Psoas muscle (tissue), 8 donors: Measurements from ENCODE around the gene PHGDH. TPM values are rescaled to one million over a fixed set of nuclear protein-coding genes. Genes with fewer than 3 reads are reported as not detected.

Source experiments
- ATAC-seq, 4 donors: fragments of 200-7000 bp; cut with Tn5 transposase; one replicate each; pipeline ENCODE4 v1.9.1; 2020; ENCODE audit warnings: moderate library complexity in 3 of 4, mild to moderate bottlenecking in 2 of 4
- DNase-seq, 2 donors: peaks; one replicate each; pipeline ENCODE4 v3.0.0-alpha.2; 2020
- H3K27ac ChIP-seq: fragments of 200-600 bp; one replicate; pipeline ENCODE4 v1.8.0; 2022
- H3K27me3 ChIP-seq, 3 donors: fragments of 200-600 bp in 1 of 3; one replicate each; pipeline versions ENCODE4 v1.6.1 to v1.8.0; 2013 to 2022; ENCODE audit warnings: low read length in 2 of 3, mild to moderate bottlenecking in 2 of 3, moderate library complexity in 1 of 3; ENCODE audit not compliant: insufficient read depth in 3 of 3
- H3K36me3 ChIP-seq, 2 donors: fragments of 200-600 bp in 1 of 2; one replicate each; pipeline versions ENCODE4 v1.6.1 to v1.8.0; 2013 to 2022; ENCODE audit warnings: low read depth in 1 of 2, mild to moderate bottlenecking in 1 of 2, moderate library complexity in 1 of 2; ENCODE audit not compliant: insufficient read depth in 1 of 2
- H3K4me1 ChIP-seq: fragments of 200-600 bp; one replicate; pipeline ENCODE4 v1.8.0; 2022
- H3K4me3 ChIP-seq: fragments of 200-600 bp; one replicate; pipeline ENCODE4 v1.8.0; 2022; ENCODE audit warnings: mild to moderate bottlenecking
- H3K9me3 ChIP-seq: fragments of 200-600 bp; one replicate; pipeline ENCODE4 v1.8.0; 2022
- CTCF ChIP-seq: fragments of 200-600 bp; IDR thresholded peaks from one replicate; pipeline ENCODE4 v1.8.0; 2022; ENCODE audit warnings: antibody characterized with exemption
- WGBS, 3 donors: extraction: QIAGEN DNeasy Blood & Tissue Kit; methylation state at CpG; one replicate each; pipeline versions ENCODE4 v1.1.6 to v1.1.7; 2013; 5-methylcytosine and 5-hydroxymethylcytosine counted together
- intact Hi-C, 2 donors: fragments of 100-400 bp; cut with DNase I; formaldehyde crosslinking; loops; one replicate each; pipeline versions ENCODE4 v1.11.0 to v1.14.2; 2022
- polyA plus RNA-seq, 3 donors: library from polyadenylated mRNA; stranded (reverse); fragments of 200-250 nt; gene quantifications; one replicate each; pipeline ENCODE4 v1.2.3, GENCODE V29; 2013
- total RNA-seq, 4 donors: library from RNA; stranded (reverse); fragmentation: NEBNext Ultra II Directional in 2 of 4; extraction: Animal tissue kit (Norgen Biotek cat#: 25700) in 2 of 4; gene quantifications; one replicate each; pipeline versions ENCODE4 v1.2.1 to v1.2.4, GENCODE V29; 2021 to 2023
- donor health status: healthy with polysubstance abuse.
- donor health status: DM: no; HTN: no; CAD: no; lungs with moderate emphysema.
- donor health status: Bipolar disorder and iron deficiency.
- donor health status: healthy.
- donor health status: DM: yes; HTN: yes; CAD: no.
- donor health status: DM: no; HTN: no; CAD: no.
- donor health status: DM: no; HTN: no; CAD: no.
- donor health status: DM: yes; HTN: yes; CAD: no.

The PHGDH gene
- total and polyA plus RNA-seq, 7 donors, result 1.3 to 5.1 (median 2.7) TPM

- H3K27me3 ChIP-seq, result no peaks in the 10 kb centered on the region
- ATAC-seq (no peak), DNase-seq (no peak)
Observed at GRCh38 chr1:119790451-119791198, 78.9 kb downstream of the PHGDH start.

GRCh38 chr1:119791377-119791776, 79.6 kb downstream of the PHGDH start:
- no peak overlapping the region for H3K27ac ChIP-seq
- no peaks in the 10 kb centered on the region for H3K27me3 ChIP-seq
- TF ChIP-seq CTCF, result no peak
- H3K36me3 ChIP-seq, result no peaks in the 10 kb centered on the region
- no peaks in the 10 kb centered on the region for H3K4me1 ChIP-seq
- intact Hi-C loops, result no loop called here
- 95 to 97% (median 97%) methylated on average over 4 of the region's 4 CpGs for WGBS, 3 donors
- H3K9me3 ChIP-seq, result no peaks in the 10 kb centered on the region
- no peak overlapping the region for H3K4me3 ChIP-seq
- ATAC-seq (no peak), DNase-seq (no peak)

More at GRCh38 chr1:119790451-119791198, 78.9 kb downstream of the PHGDH start:
- no peaks in the 10 kb centered on the region for H3K9me3 ChIP-seq
- no peak overlapping the region for H3K4me3 ChIP-seq
- no peaks in the 10 kb centered on the region for H3K4me1 ChIP-seq
- H3K36me3 ChIP-seq, result no peaks in the 10 kb centered on the region
- WGBS, 3 donors, result 62 to 73% (median 65%) methylated on average over 9 of the region's 9 CpGs
- H3K27ac ChIP-seq, result no peak overlapping the region
- TF ChIP-seq CTCF, result no peak
- intact Hi-C loops, result no loop called here

Other genes starting within 250 kb of the PHGDH start
- gene HSD3B1, start 204.7 kb upstream of the PHGDH start, total RNA-seq, result not detected
- not detected for gene HSD3B1, start 204.7 kb upstream of the PHGDH start, polyA plus RNA-seq
- gene ZNF697, start 63.7 kb upstream of the PHGDH start, total RNA-seq, result 1 to 10 TPM; 2.9 to 4.9 (median 3.9) TPM
- gene ZNF697, start 63.7 kb upstream of the PHGDH start, polyA plus RNA-seq, result 1 to 10 TPM; 1.3 to 2.2 (median 2.0) TPM
- gene HMGCS2, start 57.0 kb downstream of the PHGDH start, total RNA-seq, result 10 to 100 TPM in 2 of 4 donors, 1 to 10 TPM in 2; 1.7 to 55.2 (median 17.5) TPM
- 10 to 100 TPM in 2 of 3 donors, under 1 TPM in 1; 0.10 to 14.4 (median 14.1) TPM for gene HMGCS2, start 57.0 kb downstream of the PHGDH start, polyA plus RNA-seq
- not detected for gene REG4, start 99.5 kb downstream of the PHGDH start, total RNA-seq
- gene REG4, start 99.5 kb downstream of the PHGDH start, polyA plus RNA-seq, result under 1 TPM in 1 of 3 donors, not detected in 2; 0.10 TPM
- not detected for gene ADAM30, start 184.6 kb downstream of the PHGDH start, total RNA-seq
- gene ADAM30, start 184.6 kb downstream of the PHGDH start, polyA plus RNA-seq, result not detected